Right renal cortex interstitium (tissue), 3 donors: ENCODE results near the gene LGALS4. TPM values are rescaled to one million over a fixed set of nuclear protein-coding genes. Genes with fewer than 3 reads are reported as not detected.
A peak's percentile ranks its signal among the peaks of the same experiment; 100 is the strongest.
"Not testable (repeated sequence)": the region's sequence is repeated elsewhere in the genome, so short reads cannot be mapped to it uniquely, and the experiment has no call there.

Source experiments
- DNase-seq, 3 donors: peaks; one replicate each; pipeline ENCODE4 v3.0.0-alpha.2; 2013; ENCODE audit warnings: low read depth in 3 of 3, low spot score in 2 of 3
- polyA plus RNA-seq, 3 donors: library from polyadenylated mRNA; unstranded; fragments of 120-200 nt; gene quantifications; one replicate each; pipeline ENCODE4 v1.2.1, GENCODE V29; 2013; ENCODE audit not compliant: insufficient read length in 3 of 3

Gene LGALS4
- 1 to 10 TPM in 2 of 3 donors, under 1 TPM in 1; 0.72 to 1.6 (median 1.1) TPM for polyA plus RNA-seq

DNA sequence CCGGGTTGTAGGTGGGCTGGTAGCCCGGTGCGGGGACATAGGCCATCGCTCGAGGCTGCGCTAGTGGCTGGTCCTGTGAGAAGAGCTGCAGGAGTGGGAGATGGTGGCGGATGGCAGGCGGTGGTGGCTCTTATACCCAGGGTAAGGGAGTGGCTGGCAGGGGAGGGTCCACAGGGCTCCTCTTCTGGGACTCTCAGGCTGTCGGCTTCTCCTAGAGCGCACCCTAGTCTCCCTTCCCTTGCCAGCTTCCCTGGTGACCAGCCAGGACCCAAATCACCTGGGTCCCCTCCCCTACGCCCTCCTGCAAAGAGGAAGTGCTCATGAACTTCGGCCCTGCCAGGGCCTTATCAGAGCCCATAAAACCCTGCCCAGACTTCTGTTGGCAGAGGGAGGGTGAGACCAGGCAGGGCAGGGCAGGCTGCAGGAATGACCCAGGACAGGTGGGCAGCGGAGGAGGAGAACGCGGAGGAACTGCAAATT is at the start of gene LGALS4:
LGALS4 (minus strand) TSS at position 105 of the 480 bp plus-strand sequence; CDS start at position 46, 59 bp downstream.
- DNase-seq = no peak

GRCh38 chr19:38861368-38861767 is 48.6 kb upstream of the LGALS4 start:
- no peak for DNase-seq

GRCh38 chr19:38859631-38860204 is 47.0 kb upstream of the LGALS4 start:
- DNase-seq = not testable (repeated sequence)

GRCh38 chr19:38856813-38857212 is 44.1 kb upstream of the LGALS4 start:
- DNase-seq = no peak

- DNase-seq = not testable (repeated sequence)
These were observed 43.0 kb upstream of the LGALS4 start for GRCh38 chr19:38855751-38856150.

DNA sequence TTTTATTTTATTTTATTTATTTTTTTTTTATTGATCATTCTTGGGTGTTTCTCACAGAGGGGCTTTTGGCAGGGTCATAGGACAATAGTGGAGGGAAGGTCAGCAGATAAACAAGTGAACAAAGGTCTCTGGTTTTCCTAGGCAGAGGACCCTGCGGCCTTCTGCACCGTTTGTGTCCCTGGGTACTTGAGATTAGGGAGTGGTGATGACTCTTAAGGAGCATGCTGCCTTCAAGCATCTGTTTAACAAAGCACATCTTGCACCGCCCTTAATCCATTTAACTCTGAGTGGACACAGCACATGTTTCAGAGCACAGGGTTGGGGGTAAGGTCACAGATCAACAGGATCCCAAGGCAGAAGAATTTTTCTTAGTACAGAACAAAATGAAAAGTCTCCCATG is 42.2 kb upstream of the LGALS4 start:
- not testable (repeated sequence) for DNase-seq

GRCh38 chr19:38853214-38853613 is 40.5 kb upstream of the LGALS4 start:
- no peak for DNase-seq

DNA sequence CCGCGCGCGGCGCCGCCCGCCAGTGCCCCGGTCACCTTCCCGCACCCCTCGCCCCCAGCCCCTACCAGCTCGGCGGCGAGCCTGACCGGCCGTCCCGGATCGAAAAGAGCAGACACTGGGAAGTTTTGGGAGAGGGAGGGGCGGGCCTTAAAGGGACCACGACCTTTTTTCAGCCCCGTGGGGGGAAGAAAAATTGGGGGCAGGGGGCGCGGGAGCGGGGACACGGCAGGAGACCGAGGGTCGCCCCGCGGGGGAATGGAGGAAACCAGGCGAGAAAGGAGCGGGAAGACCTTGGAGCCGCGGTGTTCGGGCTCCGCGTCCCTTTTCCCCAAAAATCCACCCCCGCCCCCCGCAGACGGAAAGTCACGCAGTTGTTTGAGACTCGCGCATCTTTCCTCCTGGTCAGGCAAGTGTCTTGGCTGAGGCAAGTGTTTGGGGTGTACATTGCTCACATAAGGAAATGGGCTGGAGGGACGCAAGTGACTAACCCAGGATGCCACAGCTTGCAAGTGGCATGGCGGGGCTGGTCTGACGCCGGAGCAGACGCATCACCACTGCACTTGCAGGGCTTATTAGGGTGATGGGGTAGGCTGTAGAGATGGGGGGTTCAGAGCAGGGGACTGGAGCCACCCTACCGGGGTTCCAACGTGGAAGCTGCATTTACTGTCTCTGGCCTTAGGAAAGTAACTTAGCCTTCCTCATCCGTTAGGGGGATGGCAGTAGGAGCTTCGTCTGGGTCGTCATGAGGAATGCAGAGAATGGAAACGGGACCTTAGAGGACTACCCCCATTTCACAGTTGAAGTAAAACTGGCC is 39.7 kb upstream of the LGALS4 start:
- DNase-seq = no peak

DNA sequence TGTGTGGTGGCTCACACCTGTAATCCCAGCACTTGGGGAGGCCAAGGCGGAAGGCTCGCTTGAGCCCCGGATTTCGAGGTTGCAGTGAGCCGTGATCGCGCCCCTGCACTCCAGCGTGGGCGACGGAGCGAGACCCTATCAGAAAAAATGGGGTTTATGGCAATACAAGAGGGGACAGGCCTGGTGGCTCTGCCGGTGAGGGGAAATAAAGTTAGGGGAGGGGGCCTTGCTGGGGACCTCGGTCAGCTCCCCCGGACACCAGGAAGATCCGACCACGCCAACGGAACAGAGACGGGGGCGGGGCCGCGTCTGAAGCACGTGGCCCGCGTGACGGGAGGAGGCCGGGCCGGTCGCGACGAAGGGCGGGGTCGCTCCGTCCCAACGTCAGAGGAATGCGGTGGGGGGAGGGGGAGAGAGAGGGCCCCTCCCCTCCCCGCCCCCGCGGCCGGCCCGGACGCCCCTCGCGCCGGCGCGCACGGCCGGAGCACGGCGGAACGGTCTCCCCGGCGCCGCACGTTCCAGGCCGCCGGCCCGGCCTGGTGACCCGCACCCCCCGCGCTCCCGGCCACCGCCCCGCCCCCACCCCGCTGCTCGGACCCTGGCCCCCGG is 39.0 kb upstream of the LGALS4 start:
- DNase-seq = peak in 2 of 3 donors; percentile 68 to 86

GRCh38 chr19:38850976-38851621 is 38.4 kb upstream of the LGALS4 start:
- no peak for DNase-seq

DNA sequence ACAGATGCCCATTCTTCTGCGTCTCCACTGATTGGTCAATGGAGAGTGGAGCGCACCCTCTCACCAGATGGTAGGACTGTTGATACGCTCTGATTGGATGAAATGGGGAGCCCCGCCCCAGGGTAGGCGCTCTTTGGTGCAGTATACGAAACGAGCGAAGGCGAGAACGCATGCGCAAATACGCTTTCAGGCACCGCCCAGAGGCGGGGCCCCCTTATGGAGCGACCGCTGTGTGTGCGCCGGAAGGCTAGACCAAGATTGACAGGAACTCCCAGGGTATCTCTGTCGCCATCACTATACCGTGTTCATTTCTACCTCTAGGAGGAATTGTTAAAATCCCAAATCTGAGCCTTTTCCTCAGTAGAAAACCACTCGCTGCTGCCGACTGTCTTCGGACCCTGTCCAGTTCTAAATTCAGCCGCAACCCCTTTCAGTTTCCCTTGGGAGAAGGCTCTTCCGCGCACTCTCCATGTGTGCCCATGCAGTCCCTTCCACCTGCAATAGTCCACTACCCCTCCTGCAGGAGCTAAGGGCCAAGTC is 37.8 kb upstream of the LGALS4 start:
- DNase-seq = peak in 2 of 3 donors; percentile 100

DNA sequence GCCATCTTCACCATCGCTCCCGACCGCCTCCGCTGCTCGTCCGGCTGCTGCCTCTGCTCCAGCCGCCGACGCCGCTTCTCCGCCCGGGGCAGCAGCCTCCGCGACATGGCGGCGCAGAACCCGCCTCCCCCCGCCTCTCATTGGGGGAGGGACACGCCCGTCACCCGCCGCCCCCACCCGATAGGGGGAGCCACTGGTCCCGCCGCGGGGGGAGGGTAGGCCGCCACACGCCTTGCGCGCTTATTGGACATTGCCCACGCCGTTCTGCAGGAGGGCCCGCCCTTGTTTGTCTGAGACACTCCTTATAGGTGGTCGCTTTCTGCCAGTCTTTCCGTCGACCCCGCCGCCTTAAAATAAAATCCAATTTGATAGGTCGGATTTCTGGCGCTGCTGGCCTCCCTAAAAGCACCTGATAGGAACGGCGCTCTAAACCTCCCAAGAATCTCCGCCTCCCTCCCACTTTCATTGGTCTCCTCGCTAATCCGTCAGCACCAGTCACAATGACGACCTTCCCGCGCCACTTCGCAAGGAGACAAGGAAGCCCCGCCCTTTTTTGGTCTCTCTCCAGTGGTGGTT is 37.2 kb upstream of the LGALS4 start, which contains the start of gene HNRNPL:
HNRNPL (minus strand) TSS at position 127 of the 576 bp plus-strand sequence; CDS start at position 107, 20 bp downstream.
- peak in 1 of 3 donors; percentile 100 for DNase-seq

GRCh38 chr19:38849147-38849859 is 36.6 kb upstream of the LGALS4 start:
- DNase-seq = peak; percentile 91 to 93 (median 91)

DNA sequence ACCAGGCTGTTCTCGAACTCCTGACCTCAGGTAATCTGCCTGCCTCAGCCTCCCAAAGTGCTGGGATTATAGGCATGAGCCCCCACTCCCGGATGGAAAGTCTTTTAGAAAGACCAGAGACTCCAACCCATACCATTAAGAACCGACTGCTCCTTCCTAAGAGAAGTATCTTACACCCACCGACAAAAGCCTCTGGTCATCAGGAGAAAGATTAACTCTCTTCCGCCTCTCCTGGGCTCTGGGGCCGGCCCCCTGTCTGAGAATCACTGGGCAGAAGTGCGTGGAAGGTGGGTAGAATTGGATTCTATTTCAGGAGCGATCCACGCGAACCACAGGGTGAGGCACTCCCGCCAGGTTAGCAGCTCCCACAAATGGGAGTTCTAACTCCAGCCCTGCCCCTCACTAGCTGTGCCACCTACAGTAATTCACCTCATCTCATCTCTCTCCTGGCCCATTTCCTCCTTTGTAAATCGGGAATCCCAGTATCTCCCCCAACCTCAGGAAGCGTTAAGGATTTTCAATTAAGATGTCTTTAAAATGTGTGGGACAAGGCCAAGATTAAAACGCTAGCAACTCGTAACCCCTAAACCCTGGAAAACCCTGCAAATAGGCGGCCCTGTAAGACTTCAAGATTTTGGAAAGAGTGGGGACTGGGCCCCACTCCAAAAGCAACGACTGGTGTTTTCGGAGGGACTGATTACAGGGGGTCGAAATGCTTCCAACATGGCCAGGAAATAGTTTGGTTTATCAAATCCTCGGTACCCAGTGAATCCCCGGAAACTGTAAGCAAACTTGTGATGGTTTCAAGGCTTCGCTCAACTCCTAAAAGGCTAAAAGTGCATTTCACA is 35.8 kb upstream of the LGALS4 start:
- no peak for DNase-seq

- DNase-seq = no peak
These were observed 33.4 kb upstream of the LGALS4 start for GRCh38 chr19:38846097-38846496.

GRCh38 chr19:38845374-38846024 is 32.8 kb upstream of the LGALS4 start:
- no peak for DNase-seq

DNA sequence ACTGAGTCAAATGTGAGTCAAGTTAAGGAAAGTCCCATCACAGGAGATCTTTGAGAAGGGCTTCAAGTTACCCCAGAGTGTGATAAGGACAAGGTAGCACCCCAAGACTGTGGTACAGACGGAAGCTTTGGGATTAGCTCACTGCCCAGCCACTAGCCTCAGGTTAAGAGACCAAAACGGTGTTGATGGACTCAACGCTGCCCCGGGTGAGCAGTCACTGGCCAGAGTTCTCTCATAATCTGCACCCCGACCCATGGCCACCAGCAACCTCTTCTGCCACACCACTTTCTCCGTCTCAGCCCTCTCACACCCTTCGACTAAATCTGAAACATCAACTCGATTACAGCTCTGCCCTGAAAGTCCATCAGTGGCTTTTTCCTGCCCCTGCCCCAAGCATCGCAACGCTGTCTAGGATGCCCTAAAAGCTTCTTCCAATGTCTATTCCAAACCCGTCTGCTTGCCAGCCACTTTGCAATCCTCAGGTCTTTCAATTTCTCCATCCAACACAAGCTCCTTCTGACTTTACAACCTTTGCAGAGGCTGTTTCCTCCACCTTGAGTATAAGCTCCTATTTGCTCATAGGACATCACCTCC is 31.4 kb upstream of the LGALS4 start:
- no peak for DNase-seq
